Measurements from ENCODE around the gene DUSP1.

The DUSP1 gene

GRCh38 chr5:172779691-172780341, 8.8 kb upstream of the DUSP1 start:
- no peak for DNase-seq (ENCODE audit: low read depth in 2 of 2, low spot score in 1 of 2)

GRCh38 chr5:172777881-172778814, 7.2 kb upstream of the DUSP1 start:
- DNase-seq (ENCODE audit: low read depth in 2 of 2, low spot score in 1 of 2) = no peak

- no peak for DNase-seq (ENCODE audit: low read depth in 2 of 2, low spot score in 1 of 2)
Measured at GRCh38 chr5:172776235-172776594, 5.2 kb upstream of the DUSP1 start.

GRCh38 chr5:172775326-172776234, 4.6 kb upstream of the DUSP1 start:
- no peak for DNase-seq (ENCODE audit: low read depth in 2 of 2, low spot score in 1 of 2)

- DNase-seq (ENCODE audit: low read depth in 2 of 2, low spot score in 1 of 2) = no peak
Measured at GRCh38 chr5:172774561-172775315, 3.7 kb upstream of the DUSP1 start.

- no peak for DNase-seq (ENCODE audit: low read depth in 2 of 2, low spot score in 1 of 2)
Measured at GRCh38 chr5:172773481-172774469, 2.8 kb upstream of the DUSP1 start.

- DNase-seq (ENCODE audit: low read depth in 2 of 2, low spot score in 1 of 2) = peak; percentile 47 to 66
Measured at GRCh38 chr5:172772112-172772906, 1.3 kb upstream of the DUSP1 start.

- no peak for DNase-seq (ENCODE audit: low read depth in 2 of 2, low spot score in 1 of 2)
Measured at GRCh38 chr5:172771439-172772111, 580 bp upstream of the DUSP1 start.

GRCh38 chr5:172770374-172770674, 671 bp downstream of the DUSP1 start:
- no peak for DNase-seq (ENCODE audit: low read depth in 2 of 2, low spot score in 1 of 2)

- no peak for DNase-seq (ENCODE audit: low read depth in 2 of 2, low spot score in 1 of 2)
Measured at GRCh38 chr5:172769616-172770373, 1.2 kb downstream of the DUSP1 start.

GRCh38 chr5:172769342-172769615, 1.7 kb downstream of the DUSP1 start:
- no peak for DNase-seq (ENCODE audit: low read depth in 2 of 2, low spot score in 1 of 2)

- DNase-seq (ENCODE audit: low read depth in 2 of 2, low spot score in 1 of 2) = no peak
Measured at GRCh38 chr5:172768573-172769341, 2.2 kb downstream of the DUSP1 start.

- no peak for DNase-seq (ENCODE audit: low read depth in 2 of 2, low spot score in 1 of 2)
Measured at GRCh38 chr5:172768098-172768572, 2.9 kb downstream of the DUSP1 start.

- no peak for DNase-seq (ENCODE audit: low read depth in 2 of 2, low spot score in 1 of 2)
Measured at GRCh38 chr5:172766287-172767108, 4.5 kb downstream of the DUSP1 start.

GRCh38 chr5:172765766-172766286, 5.2 kb downstream of the DUSP1 start:
- DNase-seq (ENCODE audit: low read depth in 2 of 2, low spot score in 1 of 2) = no peak
